IMR-90 (cell line): Measurements from ENCODE around the gene PPARD. TPM values are rescaled to one million over a fixed set of nuclear protein-coding genes. Genes with fewer than 3 reads are reported as not detected.

Experiments used
- ATAC-seq: fragments of 200-7000 bp; cut with Tn5 transposase; 2 replicates; pipeline ENCODE4 v1.9.1; 2020; ENCODE audit warnings: low read depth, mild to moderate bottlenecking, moderate library complexity
- BruUV-seq: library from RNA; stranded (reverse); fragments of 400-500 nt; replicated peaks from 2 replicates; lab custom pipeline; 2021; lab: Mats Ljungman, UMichigan
- CTCF ChIA-PET: fragments of 300-600 bp; formaldehyde crosslinking; extraction: SDS; loops from one replicate; lab custom pipeline; 2021; ENCODE audit warnings: antibody characterized with exemption; lab: Yijun Ruan, JAX
- POLR2A ChIA-PET: fragments of 300-600 bp; sonication (Branson Sonifier 250); formaldehyde crosslinking; loops from one replicate; lab custom pipeline; 2022; ENCODE audit warnings: antibody characterized with exemption; ENCODE audit not compliant: unreplicated experiment; lab: Charles Lee
- DNase-seq: peaks from one replicate; pipeline ENCODE4 v3.0.0; 2013
- H2AFZ ChIP-seq: replicated peaks from 2 replicates; pipeline ENCODE3; 2013; ENCODE audit warnings: low read length, mild to moderate bottlenecking; ENCODE audit not compliant: poor library complexity
- H2AK5ac ChIP-seq: 2 replicates; pipeline ENCODE4 v1.6.1; 2013; ENCODE audit warnings: low read depth, low read length, inconsistent platforms
- H2AK9ac ChIP-seq: replicated peaks from 2 replicates; pipeline ENCODE3; 2013; ENCODE audit warnings: mild to moderate bottlenecking, low read depth, low read length, moderate library complexity; ENCODE audit not compliant: poor library complexity
- H2BK120ac ChIP-seq: 2 replicates; pipeline ENCODE4 v1.6.1; 2013; ENCODE audit warnings: low read depth, low read length, inconsistent platforms
- H2BK15ac ChIP-seq: 3 replicates; pipeline ENCODE4 v1.6.1; 2013; ENCODE audit warnings: low read depth, low read length, inconsistent platforms
- H2BK20ac ChIP-seq: 2 replicates; pipeline ENCODE4 v1.6.1; 2013; ENCODE audit warnings: low read depth, mild to moderate bottlenecking, inconsistent platforms, low read length, moderate library complexity
- H2BK5ac ChIP-seq: 2 replicates; pipeline ENCODE4 v1.6.1; 2013; ENCODE audit warnings: mild to moderate bottlenecking, low read depth, low read length, inconsistent platforms; ENCODE audit not compliant: poor library complexity, severe bottlenecking
- H3K14ac ChIP-seq: replicated peaks from 2 replicates; pipeline ENCODE4 v1.6.1; 2013; ENCODE audit warnings: low read depth, low read length, inconsistent platforms
- H3K18ac ChIP-seq: 2 replicates; pipeline ENCODE4 v1.6.1; 2013; ENCODE audit warnings: low read depth, low read length, control low read depth
- H3K23ac ChIP-seq: 2 replicates; pipeline ENCODE4 v1.6.1; 2013; ENCODE audit warnings: low read depth, low read length, inconsistent platforms
- H3K27ac ChIP-seq: 2 replicates; pipeline ENCODE4 v1.5.1; 2013; ENCODE audit warnings: mild to moderate bottlenecking, control low read depth, low read length; ENCODE audit not compliant: insufficient read depth
- H3K27me3 ChIP-seq: 2 replicates; pipeline ENCODE4 v1.6.1; 2013; ENCODE audit warnings: low read length; ENCODE audit not compliant: control insufficient read depth, insufficient read depth
- H3K36me3 ChIP-seq: 2 replicates; pipeline ENCODE4 v1.6.1; 2013; ENCODE audit warnings: low read length, mixed read lengths; ENCODE audit not compliant: control insufficient read depth, insufficient read depth
- H3K4ac ChIP-seq: 2 replicates; pipeline ENCODE4 v1.6.1; 2013; ENCODE audit warnings: low read depth, low read length, inconsistent platforms
- H3K4me1 ChIP-seq: 2 replicates; pipeline ENCODE4 v1.6.1; 2013; ENCODE audit warnings: low read length, mixed read lengths; ENCODE audit not compliant: control insufficient read depth, insufficient read depth
- H3K4me2 ChIP-seq: 2 replicates; pipeline ENCODE4 v1.6.1; 2013; ENCODE audit warnings: low read depth, mild to moderate bottlenecking, control low read depth, low read length, moderate library complexity
- H3K4me3 ChIP-seq: 2 replicates; pipeline ENCODE4 v1.5.1; 2013; ENCODE audit warnings: low read depth, mild to moderate bottlenecking, control low read depth, low read length, moderate library complexity; ENCODE audit not compliant: insufficient read depth
- H3K56ac ChIP-seq: 2 replicates; pipeline ENCODE4 v1.6.1; 2013; ENCODE audit warnings: low read length, inconsistent platforms; ENCODE audit not compliant: insufficient read depth; ENCODE audit errors: extremely low read depth
- H3K79me1 ChIP-seq, 2 experiments: 2 replicates each; pipeline ENCODE4 v1.6.1; 2013; ENCODE audit warnings: low read length in 2 of 2, inconsistent platforms in 1 of 2, low read depth in 1 of 2
- H3K9ac ChIP-seq: 2 replicates; pipeline ENCODE4 v1.6.1; 2013; ENCODE audit warnings: low read depth, low read length, control low read depth
- H3K9me1 ChIP-seq: 2 replicates; pipeline ENCODE4 v1.6.1; 2013; ENCODE audit warnings: low read length, inconsistent platforms; ENCODE audit not compliant: insufficient read depth
- H3K9me3 ChIP-seq: 2 replicates; pipeline ENCODE4 v1.6.1; 2013; ENCODE audit warnings: low read length; ENCODE audit not compliant: control insufficient read depth, insufficient read depth
- H4K20me1 ChIP-seq: 2 replicates; pipeline ENCODE4 v1.6.1; 2013; ENCODE audit warnings: low read length, inconsistent platforms; ENCODE audit not compliant: insufficient read depth
- H4K5ac ChIP-seq: 2 replicates; pipeline ENCODE4 v1.6.1; 2013; ENCODE audit warnings: mild to moderate bottlenecking, low read depth, low read length, control low read depth
- H4K8ac ChIP-seq, 2 experiments: 2 replicates each; pipeline ENCODE4 v1.6.1; 2013; ENCODE audit warnings: low read depth in 2 of 2, low read length in 2 of 2, control low read depth in 1 of 2, inconsistent platforms in 1 of 2
- H4K91ac ChIP-seq: 2 replicates; pipeline ENCODE4 v1.6.1; 2013; ENCODE audit warnings: low read depth, low read length, inconsistent platforms; ENCODE audit not compliant: insufficient read depth
- CEBPB ChIP-seq: IDR thresholded peaks from 2 replicates; pipeline ENCODE4 v1.6.1; 2012; ENCODE audit warnings: low read depth, low read length, improper control_type of control experiment
- CTCF ChIP-seq: conservative IDR thresholded peaks from 2 replicates; pipeline ENCODE4 v1.5.1; 2012; ENCODE audit warnings: mild to moderate bottlenecking, low read depth, low read length, improper control_type of control experiment
- ELK1 ChIP-seq: fragments of 150-350 bp; IDR thresholded peaks from 2 replicates; pipeline ENCODE4 v1.6.1; 2016; ENCODE audit warnings: low read depth, mild to moderate bottlenecking, low read length, moderate library complexity, borderline replicate concordance
- MXI1 ChIP-seq: IDR thresholded peaks from 2 replicates; pipeline ENCODE4 v1.6.1; 2012; ENCODE audit warnings: low read depth, mild to moderate bottlenecking, low read length, moderate library complexity, borderline replicate concordance
- NFE2L2 ChIP-seq: fragments of 150-350 bp; IDR thresholded peaks from 2 replicates; pipeline ENCODE4 v1.6.1; 2016; ENCODE audit warnings: low read depth, mild to moderate bottlenecking, low read length
- RAD21 ChIP-seq: IDR thresholded peaks from 2 replicates; pipeline ENCODE4 v1.6.1; 2012; ENCODE audit warnings: low read length, improper control_type of control experiment
- SMC3 ChIP-seq: fragments of 150-350 bp; IDR thresholded peaks from 2 replicates; pipeline ENCODE4 v1.6.1; 2016; ENCODE audit warnings: low read depth, mild to moderate bottlenecking, antibody characterized with exemption, low read length, moderate library complexity
- WGBS, 2 experiments: methylation state at CpG; one replicate each; pipeline versions ENCODE4 v1.1.5 to v1.1.7; 2013; ENCODE audit warnings: missing lambda C conversion rate in 2 of 2; ENCODE audit not compliant: insufficient read length in 1 of 2; ENCODE audit errors: extremely low coverage in 2 of 2; 5-methylcytosine and 5-hydroxymethylcytosine counted together
- dilution Hi-C: fragments of 300-500 bp; cut with HindIII; formaldehyde crosslinking; loops from one replicate; pipeline ENCODE4 v1.14.3; 2018; ENCODE audit warnings: low sequenced_read_pairs; ENCODE audit not compliant: unreplicated experiment
- in situ Hi-C: fragments of 300-500 bp; cut with MboI; formaldehyde crosslinking; loops from 3 replicates; pipeline ENCODE4 v1.14.3; 2019; ENCODE audit warnings: low sequenced_read_pairs, inconsistent platforms, mixed read lengths
- intact Hi-C: fragments of 100-400 bp; cut with micrococcal nuclease; formaldehyde crosslinking; loops from 2 replicates; pipeline ENCODE4 v1.10.0; 2022
- polyA plus RNA-seq, 3 experiments: library from polyadenylated mRNA; depleted of rRNA; stranded (reverse); fragments of >200 nt; gene quantifications; 2 replicates each; pipeline ENCODE4 v1.2.3, GENCODE V29; 2012; ENCODE audit warnings: low replicate concordance in 1 of 3
- total RNA-seq: library from RNA; depleted of rRNA; stranded (reverse); fragments of >200 nt; gene quantifications from 2 replicates; pipeline ENCODE4 v1.2.3, GENCODE V29; 2012

The PPARD gene
- total and polyA plus RNA-seq, 2 of the 4 experiments (the other 2 are of a cell fraction), result 10.4 to 69.0 TPM

DNA sequence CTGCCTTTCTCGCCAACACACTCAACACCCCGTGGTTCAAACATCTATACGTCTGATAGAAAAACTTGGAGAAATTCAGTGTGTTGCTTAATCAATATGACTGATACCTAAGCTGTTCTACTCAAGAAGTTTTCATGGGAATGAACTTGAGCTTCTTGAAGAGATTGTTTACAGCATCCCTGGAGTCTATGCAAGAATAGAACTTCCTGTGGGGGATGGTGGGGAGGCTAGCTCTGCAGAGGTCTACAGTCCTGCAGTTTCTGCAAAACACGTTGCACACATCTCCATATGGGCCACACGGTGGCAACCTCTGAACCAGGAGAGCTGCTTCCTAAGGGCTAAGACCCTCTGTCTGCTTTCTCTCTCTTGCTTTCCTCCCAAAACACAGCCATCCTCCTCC, 77.1 kb downstream of the PPARD start:
- POLR2A ChIA-PET, result interaction anchor here (0.8 kb wide), 1 partner anchor 9 kb away, joined by 4 read pairs; no protein-coding TSS in a partner anchor
- H3K9me3 ChIP-seq, result no peaks in the 10 kb centered on the region
- CTCF ChIA-PET, result interaction anchor here (0.7 to 2.6 kb wide), 8 partner anchors 9 to 76 kb away, joined by 3 to 20 read pairs (median 4); partner anchors contain the start of gene RPL10A
- H3K27ac ChIP-seq, result peak overlapping the region; percentile 85
- H2BK15ac ChIP-seq, result peak overlapping the region; percentile 92; the same call in 2 of the 3 replicates
- H3K4ac ChIP-seq, result peak overlapping the region; percentile 93
- H3K79me1 ChIP-seq, result peaks cover 33 to 71% of the 10 kb centered on the region in 2 experiments
- H3K4me1 ChIP-seq, result peaks cover 29% of the 10 kb centered on the region
- dilution Hi-C loops, result no loop called here
- H2AK5ac ChIP-seq, result peak overlapping the region; percentile 97
- ATAC-seq (peak; percentile 77), DNase-seq (peak; percentile 91)
- peak overlapping the region; percentile 74 for H3K56ac ChIP-seq
- H2BK20ac ChIP-seq, result peak overlapping the region; percentile 82
- peak overlapping the region; percentile 9 for H3K9ac ChIP-seq
- no peaks in the 10 kb centered on the region for H3K27me3 ChIP-seq
- peak overlapping the region; percentile 96 for H4K91ac ChIP-seq
- H3K36me3 ChIP-seq, result peaks cover 42% of the 10 kb centered on the region
- no peak overlapping the region for H3K4me3 ChIP-seq
- BruUV-seq, result no TSS peak
- H3K4me2 ChIP-seq, result 0 out of 2 replicates have a peak overlapping the region, but pooled peaks have one; percentile 15
- in situ Hi-C loops, result no loop called here
- peak overlapping the region; percentile 67 to 87 for H4K8ac ChIP-seq
- H2BK120ac ChIP-seq, result peak overlapping the region; percentile 96
- H2BK5ac ChIP-seq, result peak overlapping the region; percentile 70
- H3K9me1 ChIP-seq, result peaks cover 43% of the 10 kb centered on the region
- H2AFZ ChIP-seq, result peak overlapping the region; percentile 33
- H3K14ac ChIP-seq, result peak overlapping the region; percentile 82
- H2AK9ac ChIP-seq, result peak overlapping the region; percentile 86
- peak overlapping the region; percentile 53 for H3K18ac ChIP-seq
- intact Hi-C loops, result loop anchor here (1.0 kb wide), 1 partner anchor 30 kb away; no protein-coding TSS in a partner anchor
- H4K20me1 ChIP-seq, result peaks cover 7% of the 10 kb centered on the region
- peak overlapping the region; percentile 35 for H4K5ac ChIP-seq
- H3K23ac ChIP-seq, result peak overlapping the region; percentile 80
- TF ChIP-seq CTCF, result peak; percentile 49
- TF ChIP-seq SMC3, result peak; percentile 51
- TF ChIP-seq MXI1, result peak; percentile 32; the same call in 1 of the 2 replicates
- TF ChIP-seq CEBPB, result peak; percentile 84
- no peak for TF ChIP-seq NFE2L2
- TF ChIP-seq ELK1, result no peak
- TF ChIP-seq RAD21, result peak; percentile 65
- WGBS, 2 experiments, result no CpG with 5 or more reads among the region's 5 CpGs
